ENCODE results near the gene SNORC. TPM values are rescaled to one million over a fixed set of nuclear protein-coding genes. Genes with fewer than 3 reads are reported as not detected.

SNORC gene
- total and polyA plus RNA-seq, 10 donors, result 0.68 to 5.1 (median 1.3) TPM

DNA sequence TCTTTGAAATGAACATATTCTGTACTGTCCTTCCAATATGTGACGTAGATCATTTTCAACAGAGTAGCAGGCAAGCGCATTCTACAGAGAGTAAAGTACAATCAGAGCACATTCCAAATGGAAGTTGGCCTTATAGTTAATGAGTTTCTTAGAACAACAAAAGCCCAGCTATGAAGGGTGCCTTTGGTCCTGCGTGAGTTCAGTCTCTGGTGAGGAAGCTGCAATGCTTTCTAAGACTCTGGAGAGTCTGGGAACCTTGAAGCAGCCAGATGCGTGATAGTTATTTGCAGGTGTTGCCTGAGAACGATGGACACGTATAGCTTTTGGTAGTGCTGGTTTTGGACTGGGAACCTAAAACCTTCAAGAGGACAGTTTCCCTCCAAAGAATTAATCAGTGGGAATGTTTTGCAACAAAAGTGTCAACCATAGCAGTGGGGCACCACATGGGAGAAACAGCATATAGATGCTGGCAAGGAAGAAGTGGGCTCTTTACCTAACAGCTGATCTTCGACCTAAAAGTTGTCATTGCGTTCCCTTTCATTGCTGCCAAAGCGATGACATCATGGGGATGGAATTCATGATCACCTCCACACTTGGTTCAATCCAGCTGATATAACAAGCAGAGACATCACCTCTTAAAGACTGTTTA is 9.3 kb upstream of the SNORC start:
- H3K4me3 ChIP-seq, result no peak overlapping the region
- 95 to 98% (median 95%) methylated on average over 9 of the region's 9 CpGs for WGBS, 5 donors
- TF ChIP-seq POLR2AphosphoS5 (IDR thresholded peaks at IDR 0.05) (no peak), POLR2A (IDR thresholded peaks at IDR 0.05) (no peak)
- TF ChIP-seq, protein P1, sequence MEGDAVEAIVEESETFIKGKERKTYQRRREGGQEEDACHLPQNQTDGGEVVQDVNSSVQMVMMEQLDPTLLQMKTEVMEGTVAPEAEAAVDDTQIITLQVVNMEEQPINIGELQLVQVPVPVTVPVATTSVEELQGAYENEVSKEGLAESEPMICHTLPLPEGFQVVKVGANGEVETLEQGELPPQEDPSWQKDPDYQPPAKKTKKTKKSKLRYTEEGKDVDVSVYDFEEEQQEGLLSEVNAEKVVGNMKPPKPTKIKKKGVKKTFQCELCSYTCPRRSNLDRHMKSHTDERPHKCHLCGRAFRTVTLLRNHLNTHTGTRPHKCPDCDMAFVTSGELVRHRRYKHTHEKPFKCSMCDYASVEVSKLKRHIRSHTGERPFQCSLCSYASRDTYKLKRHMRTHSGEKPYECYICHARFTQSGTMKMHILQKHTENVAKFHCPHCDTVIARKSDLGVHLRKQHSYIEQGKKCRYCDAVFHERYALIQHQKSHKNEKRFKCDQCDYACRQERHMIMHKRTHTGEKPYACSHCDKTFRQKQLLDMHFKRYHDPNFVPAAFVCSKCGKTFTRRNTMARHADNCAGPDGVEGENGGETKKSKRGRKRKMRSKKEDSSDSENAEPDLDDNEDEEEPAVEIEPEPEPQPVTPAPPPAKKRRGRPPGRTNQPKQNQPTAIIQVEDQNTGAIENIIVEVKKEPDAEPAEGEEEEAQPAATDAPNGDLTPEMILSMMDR (IDR thresholded peaks at IDR 0.05 in 8 of 11, conservative IDR thresholded peaks at IDR 0.05 in 3 of 11), result no peak
- DNase-seq, result no peak
- H3K36me3 ChIP-seq, result peaks cover 2 to 65% (median 40%) of the 10 kb centered on the region in 6 donors
- H3K4me1 ChIP-seq, result no peaks in the 10 kb centered on the region
- H3K27me3 ChIP-seq (replicated peaks in 1 of 7), result no peaks in the 10 kb centered on the region
- no peaks in the 10 kb centered on the region for H3K9me3 ChIP-seq
- intact Hi-C loops (cut with DNase I; ENCODE audit: low total_unique reads), result no loop called here
- H3K27ac ChIP-seq, result no peak overlapping the region

DNA sequence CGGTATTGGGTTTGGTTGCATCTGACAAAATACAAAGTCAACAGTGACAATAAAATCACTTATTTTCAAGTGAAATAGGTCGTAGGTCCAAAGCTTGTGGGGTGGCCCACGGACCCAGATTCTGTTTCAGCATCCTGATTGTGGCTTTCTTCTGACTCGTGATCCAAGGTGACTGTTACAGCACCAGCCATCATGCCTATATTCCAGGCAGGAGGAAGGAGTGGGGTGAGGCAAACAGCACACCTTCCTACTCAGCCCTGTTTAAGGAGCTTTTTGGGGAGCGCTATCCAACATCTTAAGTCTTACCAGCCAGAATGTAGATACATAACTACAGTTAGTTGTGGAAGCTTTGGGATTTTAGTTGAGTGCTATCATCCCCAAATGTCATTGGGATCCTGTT is 8.7 kb upstream of the SNORC start:
- intact Hi-C loops (cut with DNase I; ENCODE audit: low total_unique reads), result no loop called here
- DNase-seq, result no peak
- H3K9me3 ChIP-seq, result no peaks in the 10 kb centered on the region
- H3K27ac ChIP-seq, result no peak overlapping the region
- no peaks in the 10 kb centered on the region for H3K27me3 ChIP-seq (replicated peaks in 1 of 7)
- no peaks in the 10 kb centered on the region for H3K4me1 ChIP-seq
- TF ChIP-seq, protein P1 (IDR thresholded peaks at IDR 0.05 in 8 of 11, conservative IDR thresholded peaks at IDR 0.05 in 3 of 11), result no peak
- no peak for TF ChIP-seq POLR2A (IDR thresholded peaks at IDR 0.05)
- no peak for TF ChIP-seq POLR2AphosphoS5 (IDR thresholded peaks at IDR 0.05)
- no peak overlapping the region for H3K4me3 ChIP-seq
- WGBS, 5 donors, result 92 to 97% (median 95%) methylated on average over 5 of the region's 5 CpGs
- H3K36me3 ChIP-seq, result peaks cover 2 to 59% (median 34%) of the 10 kb centered on the region in 6 donors

DNA sequence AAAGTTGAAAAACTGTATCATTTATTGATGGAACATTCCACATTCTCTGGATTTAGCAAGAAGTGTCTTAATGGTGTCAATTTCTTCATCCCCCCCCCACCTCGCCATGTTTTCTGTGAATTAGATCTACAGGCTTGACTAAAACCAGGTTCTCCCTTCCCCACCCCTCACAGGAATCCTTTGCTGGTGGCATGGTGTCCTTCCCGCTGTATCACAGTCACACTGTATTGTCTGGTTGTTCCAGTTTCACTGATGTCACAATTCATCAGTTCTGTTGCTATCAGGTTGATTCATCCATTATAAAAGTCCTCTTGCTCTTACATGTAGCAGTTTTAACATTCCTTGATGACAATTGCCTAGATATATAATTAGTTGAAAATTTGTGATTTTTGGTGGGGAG is 6.1 kb upstream of the SNORC start:
- WGBS, 5 donors, result 92 to 95% (median 92%) methylated on average over 2 of the region's 2 CpGs
- intact Hi-C loops (cut with DNase I; ENCODE audit: low total_unique reads), result no loop called here
- no peak for TF ChIP-seq POLR2A (IDR thresholded peaks at IDR 0.05)
- TF ChIP-seq POLR2AphosphoS5 (IDR thresholded peaks at IDR 0.05), result no peak
- TF ChIP-seq, protein P1 (IDR thresholded peaks at IDR 0.05 in 8 of 11, conservative IDR thresholded peaks at IDR 0.05 in 3 of 11), result no peak
- peaks cover 0 to 32% (median 9%) of the 10 kb centered on the region in 6 donors for H3K36me3 ChIP-seq
- H3K4me3 ChIP-seq, result no peak overlapping the region
- H3K9me3 ChIP-seq, result no peaks in the 10 kb centered on the region
- H3K27me3 ChIP-seq (replicated peaks in 1 of 7), result no peaks in the 10 kb centered on the region
- no peak overlapping the region for H3K27ac ChIP-seq
- DNase-seq, result no peak
- H3K4me1 ChIP-seq, result no peaks in the 10 kb centered on the region

DNA sequence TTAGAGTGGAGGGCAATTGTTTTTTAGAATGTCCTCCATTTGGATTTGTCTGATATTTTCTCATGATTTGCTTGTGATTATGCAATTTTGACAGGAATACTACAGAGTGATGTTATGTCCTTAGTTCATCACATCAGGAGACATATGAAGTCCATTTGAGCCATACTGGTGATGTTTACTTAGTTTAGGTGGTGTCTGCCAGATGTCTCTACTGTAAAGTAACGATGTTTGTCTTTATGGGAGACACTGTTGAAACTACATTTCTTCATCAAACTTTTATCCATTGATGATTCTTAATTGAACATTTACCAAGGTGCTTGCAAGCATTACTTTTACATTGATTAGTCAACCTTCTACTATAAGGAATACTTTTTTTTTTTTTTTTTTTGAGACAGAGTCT is 4.9 kb upstream of the SNORC start:
- H3K9me3 ChIP-seq, result no peaks in the 10 kb centered on the region
- TF ChIP-seq, protein P1 (IDR thresholded peaks at IDR 0.05 in 8 of 11, conservative IDR thresholded peaks at IDR 0.05 in 3 of 11), result no peak
- TF ChIP-seq POLR2AphosphoS5 (IDR thresholded peaks at IDR 0.05) (no peak), POLR2A (IDR thresholded peaks at IDR 0.05) (no peak)
- H3K4me1 ChIP-seq, result no peaks in the 10 kb centered on the region
- H3K27ac ChIP-seq, result no peak overlapping the region
- 96 to 100% (median 100%) methylated on average over 1 of the region's 1 CpG for WGBS, 5 donors
- peaks cover 0 to 21% (median 4%) of the 10 kb centered on the region in 6 donors for H3K36me3 ChIP-seq
- no peaks in the 10 kb centered on the region for H3K27me3 ChIP-seq (replicated peaks in 1 of 7)
- no peak for DNase-seq
- intact Hi-C loops (cut with DNase I; ENCODE audit: low total_unique reads), result no loop called here
- no peak overlapping the region for H3K4me3 ChIP-seq
